ENCODE measurements around the gene ADGRF4. TPM values are rescaled to one million over a fixed set of nuclear protein-coding genes. Genes with fewer than 3 reads are reported as not detected.

Gene ADGRF4
- total RNA-seq, 4 donors from 2014 or later, result 0.17 to 0.46 TPM; not detected in 2

DNA sequence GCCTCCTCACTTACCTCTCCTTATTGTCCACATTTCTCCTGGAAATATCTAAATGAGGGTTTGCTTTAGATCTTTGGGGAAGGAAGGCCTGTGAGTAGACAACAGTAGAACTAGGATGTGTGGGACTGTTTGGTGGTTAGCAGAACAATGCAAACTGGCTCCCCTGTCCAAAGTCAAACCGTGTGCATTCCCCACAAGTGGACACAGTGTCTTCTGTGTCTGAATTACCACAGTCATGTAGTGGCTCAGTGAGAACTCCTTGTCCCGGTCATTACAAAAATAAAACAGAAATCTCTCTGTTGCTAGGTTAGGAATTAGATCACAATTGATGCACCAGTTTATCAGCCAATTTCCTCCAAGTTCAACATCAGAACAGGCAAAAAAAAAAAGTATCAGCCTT, 455 bp upstream of the ADGRF4 start:
- ATAC-seq, result no peak
- no peaks in the 10 kb centered on the region for H3K4me1 ChIP-seq
- H3K36me3 ChIP-seq, result no peaks in the 10 kb centered on the region
- no peaks in the 10 kb centered on the region for H3K9me3 ChIP-seq
- H3K27ac ChIP-seq, result no peak overlapping the region
- WGBS, 2 donors (ENCODE audit: low coverage in 1 of 2), result 67 to 73% methylated on average over 2 of the region's 2 CpGs
- no peak for TF ChIP-seq CTCF (IDR thresholded peaks at IDR 0.05)
- TF ChIP-seq POLR2A (IDR thresholded peaks at IDR 0.05), result no peak
- no peak for TF ChIP-seq EP300 (IDR thresholded peaks at IDR 0.05)
- no peak for TF ChIP-seq POLR2AphosphoS5 (IDR thresholded peaks at IDR 0.05)
- no peak overlapping the region for H3K4me3 ChIP-seq
- H3K27me3 ChIP-seq, result no peaks in the 10 kb centered on the region

DNA sequence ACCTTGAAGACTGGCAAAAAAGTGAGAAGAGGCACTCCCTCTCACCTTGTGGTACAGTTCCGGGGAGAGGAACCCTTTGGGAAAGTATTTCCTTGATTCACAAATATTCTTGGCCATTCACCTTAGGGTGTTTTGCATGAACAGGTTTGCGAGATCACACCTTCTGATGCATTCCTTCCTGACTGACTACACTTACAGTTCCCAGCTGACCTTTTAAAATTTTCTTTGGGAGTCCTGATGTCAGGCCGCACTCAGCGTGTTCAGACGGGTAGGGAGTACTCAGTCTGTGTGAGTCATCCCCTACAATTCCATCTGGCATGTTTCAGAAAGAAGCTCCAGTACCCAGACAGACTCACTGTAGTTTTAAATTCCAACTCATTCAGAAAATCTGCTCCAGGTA, 1.7 kb downstream of the ADGRF4 start:
- TF ChIP-seq POLR2A (IDR thresholded peaks at IDR 0.05), result no peak
- TF ChIP-seq POLR2AphosphoS5 (IDR thresholded peaks at IDR 0.05), result no peak
- no peak for TF ChIP-seq CTCF (IDR thresholded peaks at IDR 0.05)
- no peak for TF ChIP-seq EP300 (IDR thresholded peaks at IDR 0.05)
- no peak overlapping the region for H3K27ac ChIP-seq

GRCh38 chr6:47700596-47700995, 2.2 kb downstream of the ADGRF4 start:
- WGBS, 2 donors (ENCODE audit: low coverage in 1 of 2), result 67 to 90% methylated on average over 1 to 2 of the region's 2 CpGs
- H3K9me3 ChIP-seq, result no peaks in the 10 kb centered on the region
- H3K27ac ChIP-seq, result no peak overlapping the region
- H3K4me1 ChIP-seq, result no peaks in the 10 kb centered on the region
- H3K4me3 ChIP-seq, result no peak overlapping the region
- H3K27me3 ChIP-seq, result no peaks in the 10 kb centered on the region
- no peak for ATAC-seq
- H3K36me3 ChIP-seq, result no peaks in the 10 kb centered on the region
- TF ChIP-seq POLR2A (IDR thresholded peaks at IDR 0.05) (no peak), POLR2AphosphoS5 (IDR thresholded peaks at IDR 0.05) (no peak), EP300 (IDR thresholded peaks at IDR 0.05) (no peak), CTCF (IDR thresholded peaks at IDR 0.05) (no peak)

More for the DNA sequence above, 1.7 kb downstream of the ADGRF4 start:
- no peaks in the 10 kb centered on the region for H3K9me3 ChIP-seq
- no peaks in the 10 kb centered on the region for H3K36me3 ChIP-seq
- ATAC-seq, result no peak
- no peaks in the 10 kb centered on the region for H3K27me3 ChIP-seq
- 55 to 73% methylated on average over 2 to 5 of the region's 5 CpGs for whole genome bisulfite sequencing, 2 donors (ENCODE audit: low coverage in 1 of 2)
- no peak overlapping the region for H3K4me3 ChIP-seq
- no peaks in the 10 kb centered on the region for H3K4me1 ChIP-seq

- Histone ChIP-seq H3K27ac (no peak overlapping the region), H3K4me1 (no peaks in the 10 kb centered on the region), H3K4me3 (no peak overlapping the region), H3K36me3 (no peaks in the 10 kb centered on the region), H3K27me3 (no peaks in the 10 kb centered on the region), H3K9me3 (no peaks in the 10 kb centered on the region)
- TF ChIP-seq POLR2A (IDR thresholded peaks at IDR 0.05) (no peak), EP300 (IDR thresholded peaks at IDR 0.05) (no peak), POLR2AphosphoS5 (IDR thresholded peaks at IDR 0.05) (no peak), CTCF (IDR thresholded peaks at IDR 0.05) (no peak)
- 33 to 52% methylated on average over 3 to 4 of the region's 4 CpGs for WGBS, 2 donors (ENCODE audit: low coverage in 1 of 2)
- ATAC-seq, result no peak
Measured at GRCh38 chr6:47701363-47701762, 3.0 kb downstream of the ADGRF4 start.

DNA sequence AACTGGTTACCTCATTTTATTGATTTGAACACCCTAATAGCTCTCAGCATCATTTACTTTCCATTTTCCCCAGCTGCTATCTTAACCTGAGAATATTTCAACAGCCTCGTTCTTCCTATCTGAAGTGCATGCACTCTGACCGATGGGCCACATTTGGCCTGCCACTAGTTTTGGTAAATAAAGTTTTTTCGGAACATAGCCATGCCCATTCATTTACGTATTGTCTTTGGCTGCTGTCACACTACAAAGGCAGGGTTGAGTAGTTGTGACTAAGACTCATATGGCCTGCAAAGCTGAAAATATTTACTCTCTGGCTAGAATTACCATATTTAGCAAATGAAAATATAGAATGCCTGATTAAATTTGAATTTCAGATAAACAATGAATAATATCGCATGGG, 10.8 kb downstream of the ADGRF4 start:
- Histone ChIP-seq H3K27me3 (peaks cover 3% of the 10 kb centered on the region), H3K36me3 (no peaks in the 10 kb centered on the region), H3K27ac (no peak overlapping the region), H3K9me3 (no peaks in the 10 kb centered on the region), H3K4me3 (no peak overlapping the region), H3K4me1 (no peaks in the 10 kb centered on the region)
- ATAC-seq, result no peak
- WGBS, 2 donors (ENCODE audit: low coverage in 1 of 2), result 79 to 86% methylated on average over 5 of the region's 5 CpGs
- TF ChIP-seq EP300 (IDR thresholded peaks at IDR 0.05) (no peak), POLR2A (IDR thresholded peaks at IDR 0.05) (no peak), POLR2AphosphoS5 (IDR thresholded peaks at IDR 0.05) (no peak)
